Panc1 (cell line): Measurements from ENCODE around the gene ICA1. TPM values are rescaled to one million over a fixed set of nuclear protein-coding genes. Genes with fewer than 3 reads are reported as not detected.
"Not testable (repeated sequence)": the region's sequence is repeated elsewhere in the genome, so short reads cannot be mapped to it uniquely, and the experiment has no call there.

Source experiments
- ATAC-seq: fragments of 200-7000 bp; cut with Tn5 transposase; 2 replicates; pipeline ENCODE4 v1.9.1; 2020; ENCODE audit warnings: mild to moderate bottlenecking, moderate library complexity
- BruUV-seq: library from RNA; stranded (reverse); fragments of 400-500 nt; replicated peaks from 2 replicates; lab custom pipeline; 2021; lab: Mats Ljungman, UMichigan
- CTCF ChIA-PET: fragments of 300-600 bp; sonication (Branson Sonifier 250); formaldehyde crosslinking; loops from one replicate; lab custom pipeline; 2022; ENCODE audit warnings: antibody characterized with exemption; lab: Charles Lee
- POLR2A ChIA-PET: fragments of 300-600 bp; sonication (Branson Sonifier 250); formaldehyde crosslinking; loops from one replicate; lab custom pipeline; 2022; ENCODE audit warnings: antibody characterized with exemption; lab: Charles Lee
- DNase-seq: peaks from one replicate; pipeline ENCODE4 v3.0.0-alpha.2; 2010; ENCODE audit warnings: low read depth, low spot score
- H3K27ac ChIP-seq: 2 replicates; pipeline ENCODE4 v1.5.1; 2011; ENCODE audit warnings: mild to moderate bottlenecking, low read length, inconsistent platforms
- H3K27me3 ChIP-seq: fragments of 200-500 bp; sonication (Bioruptor generic); 2 replicates; pipeline ENCODE4 v1.6.0; 2014; ENCODE audit warnings: low read length, inconsistent platforms; ENCODE audit not compliant: control insufficient read depth, insufficient read depth
- H3K36me3 ChIP-seq: fragments of 200-500 bp; sonication (Bioruptor generic); 2 replicates; pipeline ENCODE4 v1.5.1; 2014; ENCODE audit warnings: inconsistent platforms, mild to moderate bottlenecking, low read length, moderate library complexity; ENCODE audit not compliant: control insufficient read depth, insufficient read depth
- H3K4me1 ChIP-seq: 2 replicates; pipeline ENCODE4 v1.5.1; 2011; ENCODE audit warnings: inconsistent platforms, mild to moderate bottlenecking, low read length, moderate library complexity; ENCODE audit not compliant: control insufficient read depth, insufficient read depth
- H3K4me3 ChIP-seq, 2 experiments: 2 replicates each; pipeline ENCODE4 v1.5.1; 2011 to 2012; ENCODE audit warnings: low read depth in 2 of 2, low read length in 2 of 2, mild to moderate bottlenecking in 2 of 2, inconsistent platforms in 1 of 2, moderate library complexity in 1 of 2
- H3K9me3 ChIP-seq: fragments of 200-500 bp; sonication (Bioruptor generic); 2 replicates; pipeline ENCODE4 v1.5.1; 2014; ENCODE audit warnings: low read depth, mild to moderate bottlenecking, inconsistent platforms, low read length, moderate library complexity; ENCODE audit not compliant: control insufficient read depth, insufficient read depth
- POLR2AphosphoS5 ChIP-seq: IDR thresholded peaks from 2 replicates; pipeline ENCODE4 v1.6.1; 2012; ENCODE audit warnings: mild to moderate bottlenecking, low read depth, low read length, moderate library complexity
- TCF7L2 ChIP-seq: IDR thresholded peaks from 2 replicates; pipeline ENCODE4 v1.6.1; 2011; ENCODE audit warnings: mild to moderate bottlenecking, low read depth, low read length, inconsistent platforms
- in situ Hi-C: cut with HindIII; loops from 2 replicates; pipeline ENCODE4 v1.10.0; 2016; ENCODE audit warnings: low sequenced_read_pairs, low pct_unique_long_range_greater_than_20kb
- intact Hi-C: fragments of 100-400 bp; cut with micrococcal nuclease; formaldehyde crosslinking; loops from one replicate; pipeline ENCODE4 v1.10.0; 2022; ENCODE audit not compliant: unreplicated experiment
- total RNA-seq: library from RNA; stranded (reverse); gene quantifications from one replicate; pipeline ENCODE4 v1.2.1, GENCODE V29; 2021; ENCODE audit not compliant: unreplicated experiment
- TF ChIP-seq, protein P1 (sequence below), 2 experiments: IDR thresholded peaks; 2 replicates each; pipeline ENCODE4 v1.6.1; 2011 to 2012; ENCODE audit warnings: low read depth in 2 of 2, control low read depth in 1 of 2, low read length in 1 of 2, mild to moderate bottlenecking in 1 of 2, moderate library complexity in 1 of 2; ENCODE audit not compliant: insufficient read depth in 1 of 2

The ICA1 gene
- total RNA-seq, 1 experiment from 2014 or later: 1.1 TPM

DNA sequence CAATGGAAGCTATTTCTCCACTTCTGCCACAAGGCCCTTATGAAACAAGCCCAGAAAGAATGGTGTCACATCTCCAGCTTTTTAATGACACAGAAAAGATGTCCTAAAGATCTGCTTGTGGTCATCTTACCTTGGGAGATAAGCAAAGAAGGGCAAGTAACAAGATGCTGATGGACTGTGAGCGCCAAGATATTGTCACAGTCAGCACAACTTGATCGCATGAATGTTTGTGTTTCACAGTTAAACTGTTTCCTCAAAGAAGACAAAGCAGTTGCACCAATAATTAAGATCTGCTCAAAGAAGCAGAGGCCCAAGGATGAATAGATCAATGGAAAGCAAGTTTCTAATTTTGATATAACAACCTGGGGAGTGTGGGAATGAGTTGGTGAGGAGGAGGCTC lies 15.9 kb downstream of the ICA1 start:
- ATAC-seq: no peak
- Histone ChIP-seq H3K9me3 (no peaks in the 10 kb centered on the region), H3K36me3 (no peaks in the 10 kb centered on the region), H3K4me1 (no peaks in the 10 kb centered on the region), H3K4me3 (no peak overlapping the region), H3K27me3 (no peaks in the 10 kb centered on the region), H3K27ac (no peak overlapping the region)
- no TSS peak for BruUV-seq
- intact Hi-C loops (no loop called here), in situ Hi-C loops (no loop called here)
- CTCF ChIA-PET: no interaction called here
- DNase-seq: no peak
- POLR2A ChIA-PET: no interaction called here
- TF ChIP-seq, protein P1, sequence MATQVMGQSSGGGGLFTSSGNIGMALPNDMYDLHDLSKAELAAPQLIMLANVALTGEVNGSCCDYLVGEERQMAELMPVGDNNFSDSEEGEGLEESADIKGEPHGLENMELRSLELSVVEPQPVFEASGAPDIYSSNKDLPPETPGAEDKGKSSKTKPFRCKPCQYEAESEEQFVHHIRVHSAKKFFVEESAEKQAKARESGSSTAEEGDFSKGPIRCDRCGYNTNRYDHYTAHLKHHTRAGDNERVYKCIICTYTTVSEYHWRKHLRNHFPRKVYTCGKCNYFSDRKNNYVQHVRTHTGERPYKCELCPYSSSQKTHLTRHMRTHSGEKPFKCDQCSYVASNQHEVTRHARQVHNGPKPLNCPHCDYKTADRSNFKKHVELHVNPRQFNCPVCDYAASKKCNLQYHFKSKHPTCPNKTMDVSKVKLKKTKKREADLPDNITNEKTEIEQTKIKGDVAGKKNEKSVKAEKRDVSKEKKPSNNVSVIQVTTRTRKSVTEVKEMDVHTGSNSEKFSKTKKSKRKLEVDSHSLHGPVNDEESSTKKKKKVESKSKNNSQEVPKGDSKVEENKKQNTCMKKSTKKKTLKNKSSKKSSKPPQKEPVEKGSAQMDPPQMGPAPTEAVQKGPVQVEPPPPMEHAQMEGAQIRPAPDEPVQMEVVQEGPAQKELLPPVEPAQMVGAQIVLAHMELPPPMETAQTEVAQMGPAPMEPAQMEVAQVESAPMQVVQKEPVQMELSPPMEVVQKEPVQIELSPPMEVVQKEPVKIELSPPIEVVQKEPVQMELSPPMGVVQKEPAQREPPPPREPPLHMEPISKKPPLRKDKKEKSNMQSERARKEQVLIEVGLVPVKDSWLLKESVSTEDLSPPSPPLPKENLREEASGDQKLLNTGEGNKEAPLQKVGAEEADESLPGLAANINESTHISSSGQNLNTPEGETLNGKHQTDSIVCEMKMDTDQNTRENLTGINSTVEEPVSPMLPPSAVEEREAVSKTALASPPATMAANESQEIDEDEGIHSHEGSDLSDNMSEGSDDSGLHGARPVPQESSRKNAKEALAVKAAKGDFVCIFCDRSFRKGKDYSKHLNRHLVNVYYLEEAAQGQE (IDR thresholded peaks at IDR 0.05; ENCODE audit: insufficient read depth in 1 of 2, low read depth in 2 of 2, low read length in 1 of 2): no peak
- TF ChIP-seq POLR2AphosphoS5: no peak
- TF ChIP-seq TCF7L2: no peak

DNA sequence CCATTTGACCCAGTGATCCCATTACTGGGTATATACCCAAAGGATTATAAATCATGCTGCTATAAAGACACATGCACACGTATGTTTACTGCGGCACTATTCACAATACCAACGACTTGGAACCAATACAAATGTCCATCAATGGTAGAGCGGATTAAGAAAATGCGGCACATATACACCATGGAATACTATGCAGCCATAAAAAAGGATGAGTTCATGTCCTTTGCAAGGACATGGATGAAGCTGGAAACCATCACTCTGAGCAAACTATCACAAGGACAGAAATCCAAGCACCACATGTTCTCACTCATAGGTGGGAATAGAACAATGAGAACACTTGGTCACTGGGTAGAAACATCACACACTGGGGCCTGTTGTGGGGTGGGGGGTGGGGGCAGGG lies 16.9 kb downstream of the ICA1 start:
- H3K4me3 ChIP-seq, H3K36me3 ChIP-seq, intact Hi-C loops, CTCF ChIA-PET, H3K4me1 ChIP-seq, in situ Hi-C loops, POLR2A ChIA-PET, BruUV-seq, ATAC-seq, H3K9me3 ChIP-seq, H3K27me3 ChIP-seq, H3K27ac ChIP-seq, DNase-seq: not testable (repeated sequence)

DNA sequence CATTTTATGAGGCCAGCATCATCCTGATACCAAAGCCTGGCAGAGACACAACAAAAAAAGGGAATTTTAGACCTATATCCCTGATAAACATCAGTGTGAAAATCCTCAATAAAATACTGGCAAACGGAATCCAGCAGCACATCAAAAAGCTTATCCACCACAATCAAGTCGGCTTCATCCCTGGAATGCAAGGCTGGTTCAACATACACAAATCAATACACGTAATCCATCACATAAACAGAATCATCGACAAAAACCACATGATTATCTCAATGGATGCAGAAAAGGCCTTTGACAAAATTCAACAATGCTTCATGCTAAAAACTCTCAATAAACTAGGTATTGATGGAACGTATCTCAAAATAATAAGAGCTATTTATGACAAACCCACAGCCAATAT lies 18.9 kb downstream of the ICA1 start:
- DNase-seq, H3K4me1 ChIP-seq, POLR2A ChIA-PET, ATAC-seq, H3K4me3 ChIP-seq, in situ Hi-C loops, H3K36me3 ChIP-seq, H3K9me3 ChIP-seq, H3K27me3 ChIP-seq, BruUV-seq, intact Hi-C loops, H3K27ac ChIP-seq, CTCF ChIA-PET: not testable (repeated sequence)

DNA sequence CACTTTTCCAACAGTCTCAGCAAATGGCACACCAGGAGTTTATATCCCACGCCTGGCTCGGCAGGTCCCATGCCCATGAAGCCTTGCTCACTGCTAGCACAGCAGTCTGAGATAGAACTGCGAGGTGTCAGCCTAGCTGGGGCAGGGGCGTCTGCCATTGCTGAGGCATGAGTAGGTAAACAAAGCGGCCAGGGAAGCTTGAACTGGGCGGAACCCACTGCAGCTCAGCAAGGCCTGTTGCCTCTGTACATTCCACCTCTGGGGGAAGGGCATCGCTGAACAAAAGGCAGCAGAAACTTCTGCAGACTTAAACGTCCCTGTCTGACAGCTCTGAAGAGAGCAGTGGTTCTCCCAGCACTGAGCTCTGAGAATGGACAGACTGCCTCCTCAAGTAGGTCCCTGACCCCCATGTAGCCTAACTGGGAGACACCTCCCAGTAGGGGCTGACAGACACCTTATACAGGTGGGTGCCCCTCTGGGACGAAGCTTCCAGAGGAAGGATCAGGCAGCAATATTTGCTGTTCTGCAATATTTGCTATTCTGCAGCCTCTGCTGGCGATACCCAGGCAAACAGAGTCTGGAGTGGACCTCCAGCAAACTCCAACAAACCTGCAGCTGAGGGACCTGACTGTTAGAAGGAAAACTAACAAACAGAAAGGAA lies 22.1 kb downstream of the ICA1 start:
- H3K4me1 ChIP-seq, POLR2A ChIA-PET, H3K36me3 ChIP-seq, BruUV-seq, DNase-seq, intact Hi-C loops, in situ Hi-C loops, ATAC-seq, H3K9me3 ChIP-seq, H3K27ac ChIP-seq, CTCF ChIA-PET, H3K4me3 ChIP-seq: not testable (repeated sequence)
- H3K27me3 ChIP-seq: peaks cover 14% of the 10 kb centered on the region; the same call in 1 of the 2 replicates
